ENCODE measurements around the gene MAGI2. TPM values are rescaled to one million over a fixed set of nuclear protein-coding genes. Genes with fewer than 3 reads are reported as not detected.
"Not testable (repeated sequence)": the region's sequence is repeated elsewhere in the genome, so short reads cannot be mapped to it uniquely, and the experiment has no call there.

Gene MAGI2
- total RNA-seq, 2 donors from 2014 or later: 18.3 to 31.8 TPM

DNA sequence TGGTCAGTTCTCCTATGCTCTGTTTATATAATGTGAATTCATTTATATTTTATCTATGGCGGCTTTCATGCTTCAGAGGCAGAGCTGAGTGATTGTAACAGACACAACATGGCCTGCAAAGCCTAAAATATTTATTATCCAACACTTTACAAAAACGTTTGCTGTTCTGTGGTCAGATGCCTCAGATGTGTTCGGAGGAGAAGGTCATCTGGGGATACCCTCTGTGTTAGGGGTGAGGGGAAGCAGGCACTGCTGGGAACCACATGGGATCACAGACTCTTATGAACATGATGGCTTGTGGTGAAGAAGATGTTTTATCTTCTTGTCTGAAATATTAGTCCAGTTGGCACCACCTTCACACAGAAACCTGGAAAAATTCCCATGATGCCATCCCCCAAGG, 1451.4 kb downstream of the MAGI2 start:
- H3K36me3 ChIP-seq: no peaks in the 10 kb centered on the region
- no peak for TF ChIP-seq CTCF (IDR thresholded peaks at IDR 0.05)
- H3K9me3 ChIP-seq: no peaks in the 10 kb centered on the region
- H3K4me3 ChIP-seq: no peak overlapping the region
- no peak for ATAC-seq (ENCODE audit: insufficient number of reproducible peaks, low FRiP score, low read depth)
- no peak for DNase-seq (ENCODE audit: low spot score)
- peaks cover 0 to 23% of the 10 kb centered on the region in 2 donors for H3K4me1 ChIP-seq (ENCODE audit: control insufficient read depth in 1 of 2, low read depth in 2 of 2)
- H3K27me3 ChIP-seq (replicated peaks; ENCODE audit: insufficient read depth): no peaks in the 10 kb centered on the region
- no peak overlapping the region for H3K27ac ChIP-seq

- not testable (repeated sequence) for ATAC-seq (ENCODE audit: insufficient number of reproducible peaks, low FRiP score, low read depth); H3K27me3 ChIP-seq (replicated peaks; ENCODE audit: insufficient read depth)
These were observed 1454.3 kb downstream of the MAGI2 start for GRCh38 chr7:77999168-77999567.

GRCh38 chr7:77995717-77996116, 1457.8 kb downstream of the MAGI2 start:
- Histone ChIP-seq H3K27me3 (replicated peaks; ENCODE audit: insufficient read depth) (no peaks in the 10 kb centered on the region), H3K4me3 (no peak overlapping the region), H3K36me3 (no peaks in the 10 kb centered on the region), H3K4me1 (ENCODE audit: control insufficient read depth in 1 of 2, low read depth in 2 of 2) (no peaks in the 10 kb centered on the region), H3K9me3 (no peaks in the 10 kb centered on the region), H3K27ac (no peak overlapping the region)
- DNase-seq (ENCODE audit: low spot score): no peak
- TF ChIP-seq CTCF (IDR thresholded peaks at IDR 0.05): no peak
- ATAC-seq (ENCODE audit: insufficient number of reproducible peaks, low FRiP score, low read depth): no peak

More at GRCh38 chr7:77999168-77999567, 1454.3 kb downstream of the MAGI2 start:
- DNase-seq (ENCODE audit: low spot score); H3K27ac ChIP-seq; H3K4me3 ChIP-seq; H3K36me3 ChIP-seq; H3K9me3 ChIP-seq; H3K4me1 ChIP-seq (ENCODE audit: control insufficient read depth in 1 of 2, low read depth in 2 of 2): not testable (repeated sequence)

DNA sequence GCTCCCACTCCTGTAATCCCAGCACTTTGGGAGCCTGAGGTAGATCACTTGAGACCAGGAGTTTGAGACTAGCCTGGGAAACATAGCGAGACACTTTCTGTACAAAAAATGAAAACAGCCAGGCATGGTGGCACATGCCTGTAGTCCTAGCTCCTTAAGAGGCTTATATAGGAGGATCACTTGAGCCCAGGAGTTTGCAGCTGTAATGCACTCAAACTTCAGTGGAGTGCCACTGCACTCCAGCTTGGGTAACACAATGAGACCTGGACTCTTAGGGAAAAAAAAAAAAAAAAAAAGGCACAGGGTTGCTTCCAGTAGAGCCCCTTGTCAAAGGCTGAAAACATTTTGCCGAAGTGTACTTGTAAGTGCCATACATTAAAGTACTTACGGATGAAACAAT, 1459.6 kb downstream of the MAGI2 start:
- H3K27me3 ChIP-seq (replicated peaks; ENCODE audit: insufficient read depth): no peaks in the 10 kb centered on the region
- no peak for ATAC-seq (ENCODE audit: insufficient number of reproducible peaks, low FRiP score, low read depth)
- no peak for TF ChIP-seq CTCF (IDR thresholded peaks at IDR 0.05)

GRCh38 chr7:77991656-77992055, 1461.8 kb downstream of the MAGI2 start:
- Histone ChIP-seq H3K27ac (no peak overlapping the region), H3K36me3 (no peaks in the 10 kb centered on the region), H3K4me1 (ENCODE audit: control insufficient read depth in 1 of 2, low read depth in 2 of 2) (peaks cover 0 to under 1% of the 10 kb centered on the region in 2 donors), H3K27me3 (replicated peaks; ENCODE audit: insufficient read depth) (no peaks in the 10 kb centered on the region), H3K4me3 (no peak overlapping the region), H3K9me3 (no peaks in the 10 kb centered on the region)
- ATAC-seq (ENCODE audit: insufficient number of reproducible peaks, low FRiP score, low read depth): no peak
- DNase-seq (ENCODE audit: low spot score): no peak
- no peak for TF ChIP-seq CTCF (IDR thresholded peaks at IDR 0.05)

More for the DNA sequence above, 1459.6 kb downstream of the MAGI2 start:
- H3K9me3 ChIP-seq: no peaks in the 10 kb centered on the region
- no peak overlapping the region for H3K4me3 ChIP-seq
- no peaks in the 10 kb centered on the region for H3K36me3 ChIP-seq
- no peaks in the 10 kb centered on the region for H3K4me1 ChIP-seq (ENCODE audit: control insufficient read depth in 1 of 2, low read depth in 2 of 2)
- H3K27ac ChIP-seq: no peak overlapping the region
- no peak for DNase-seq (ENCODE audit: low spot score)

DNA sequence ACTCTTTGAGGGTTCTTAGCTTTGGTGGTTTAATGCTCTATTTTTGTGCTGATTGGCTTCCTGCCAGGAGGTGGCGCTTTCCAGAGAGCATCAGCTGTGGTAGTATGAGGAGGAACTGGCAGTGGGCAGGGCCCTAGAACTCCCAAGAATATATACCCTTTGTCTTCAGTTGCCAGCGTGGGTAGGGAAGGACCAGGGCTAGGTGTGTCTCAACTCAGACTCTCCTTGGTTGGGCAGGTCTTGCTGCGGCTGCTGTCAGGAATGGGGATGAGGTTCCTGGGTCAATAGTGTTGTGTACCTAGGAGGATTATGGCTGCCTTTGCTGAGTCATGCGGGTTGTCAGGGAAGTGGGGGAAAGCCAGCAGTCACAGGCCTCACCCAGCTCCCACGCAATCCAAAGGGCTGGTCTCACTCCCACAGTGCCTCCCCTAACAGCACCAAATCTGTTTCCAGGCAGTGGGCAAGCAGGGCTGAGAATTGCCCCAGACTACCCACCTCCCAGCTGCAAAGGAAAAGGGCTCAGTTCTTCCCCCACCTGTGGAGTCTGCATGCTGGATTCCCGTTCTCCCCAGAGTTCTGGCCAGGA, 1463.4 kb downstream of the MAGI2 start:
- Histone ChIP-seq H3K4me3 (no peak overlapping the region), H3K9me3 (no peaks in the 10 kb centered on the region), H3K4me1 (ENCODE audit: control insufficient read depth in 1 of 2, low read depth in 2 of 2) (peaks cover 0 to 15% of the 10 kb centered on the region in 2 donors), H3K36me3 (no peaks in the 10 kb centered on the region), H3K27me3 (replicated peaks; ENCODE audit: insufficient read depth) (no peaks in the 10 kb centered on the region), H3K27ac (no peak overlapping the region)
- TF ChIP-seq CTCF (IDR thresholded peaks at IDR 0.05): no peak
- DNase-seq (ENCODE audit: low spot score): no peak
- ATAC-seq (ENCODE audit: insufficient number of reproducible peaks, low FRiP score, low read depth): no peak
